Activated CD4-positive, alpha-beta T cell treated with anti-CD3 and anti-CD28 coated beads, Interleukin-2, amount 50 U/mL, for 24 hours (primary cell): ENCODE data around the gene MCRIP2.

Experiments
- DNase-seq, 2 donors: peaks; one replicate each; pipeline ENCODE4 v3.0.0-alpha.2; 2020; ENCODE audit warnings: low read depth in 1 of 2, low spot score in 1 of 2

The MCRIP2 gene

GRCh38 chr16:695355-696089 lies 53.9 kb downstream of the MCRIP2 start:
- DNase-seq: peak; percentile 47 to 49
